H1 (cell line): Measurements from ENCODE around the gene MT1X. TPM values are rescaled to one million over a fixed set of nuclear protein-coding genes. Genes with fewer than 3 reads are reported as not detected.

Experiments used
- CTCF ChIA-PET: fragments of 300-600 bp; sonication (Branson Sonifier 250); formaldehyde crosslinking; loops from one replicate; lab custom pipeline; 2021; ENCODE audit not compliant: partially characterized antibody; lab: Charles Lee
- POLR2A ChIA-PET: fragments of 300-600 bp; sonication (Branson Sonifier 250); formaldehyde crosslinking; loops from one replicate; lab custom pipeline; 2021; ENCODE audit warnings: inconsistent platforms; ENCODE audit not compliant: partially characterized antibody; lab: Charles Lee
- DNase-seq, 2 experiments: peaks; one replicate each; pipeline versions ENCODE4 v3.0.0 to v3.0.0-alpha.2; 2010 to 2022; ENCODE audit warnings: low spot score in 2 of 2, low read depth in 1 of 2, mixed read lengths in 1 of 2
- FAIRE-seq: peaks from 2 replicates; lab custom pipeline; 2011; peaks lifted over from hg19 to GRCh38; lab: Jason Lieb, UNC
- H2AFZ ChIP-seq: 2 replicates; pipeline ENCODE4 v1.8.1; 2012; ENCODE audit warnings: low read length, inconsistent platforms
- H2AK5ac ChIP-seq: 2 replicates; pipeline ENCODE4 v1.6.1; 2013; ENCODE audit warnings: low read depth, low read length
- H2BK120ac ChIP-seq: replicated peaks from 2 replicates; pipeline ENCODE3; 2013; ENCODE audit warnings: low read depth, low read length, inconsistent platforms
- H2BK12ac ChIP-seq: 2 replicates; pipeline ENCODE4 v1.6.1; 2013; ENCODE audit warnings: low read depth, low read length
- H2BK15ac ChIP-seq: 2 replicates; pipeline ENCODE4 v1.6.1; 2013; ENCODE audit warnings: low read length
- H2BK20ac ChIP-seq: 2 replicates; pipeline ENCODE4 v1.6.1; 2013; ENCODE audit warnings: low read length
- H2BK5ac ChIP-seq: 2 replicates; pipeline ENCODE4 v1.6.1; 2013; ENCODE audit warnings: low read depth, low read length
- H3K14ac ChIP-seq: 2 replicates; pipeline ENCODE4 v1.6.1; 2013; ENCODE audit warnings: inconsistent platforms; ENCODE audit not compliant: insufficient read length
- H3K18ac ChIP-seq: 2 replicates; pipeline ENCODE4 v1.6.1; 2013; ENCODE audit warnings: low read length; ENCODE audit errors: extremely low read depth
- H3K23ac ChIP-seq: 2 replicates; pipeline ENCODE4 v1.6.1; 2013; ENCODE audit warnings: inconsistent platforms; ENCODE audit not compliant: insufficient read length
- H3K23me2 ChIP-seq: 2 replicates; pipeline ENCODE4 v1.6.1; 2013; ENCODE audit warnings: low read depth, low read length
- H3K27ac ChIP-seq: 2 replicates; pipeline ENCODE4 v1.6.1; 2011; ENCODE audit warnings: low read depth, low read length, inconsistent platforms
- H3K27me3 ChIP-seq, 4 experiments: replicated peaks in 1 of 4; 1 replicate in 1 of 4; 2 replicates in 3 of 4; pipeline versions ENCODE4 v1.6.1 to v1.8.1; 2011 to 2013; ENCODE audit warnings: low read length in 3 of 4, mild to moderate bottlenecking in 3 of 4, inconsistent platforms in 2 of 4, mixed read lengths in 2 of 4, moderate library complexity in 1 of 4; ENCODE audit not compliant: control insufficient read depth in 3 of 4, insufficient read depth in 3 of 4; ENCODE audit errors: extremely low read depth in 1 of 4
- H3K36me3 ChIP-seq, 4 experiments: 2 replicates each; pipeline versions ENCODE4 v1.6.1 to v1.8.1; 2011 to 2013; ENCODE audit warnings: mild to moderate bottlenecking in 4 of 4, low read length in 3 of 4, moderate library complexity in 2 of 4, control low read depth in 1 of 4, inconsistent platforms in 1 of 4; ENCODE audit not compliant: insufficient read depth in 4 of 4, control insufficient read depth in 2 of 4
- H3K4ac ChIP-seq: replicated peaks from 2 replicates; pipeline ENCODE3; 2013; ENCODE audit warnings: low read length, low read depth, mixed read lengths, inconsistent platforms; ENCODE audit not compliant: insufficient read length
- H3K4me1 ChIP-seq, 4 experiments: replicated peaks in 1 of 4; 1 replicate in 1 of 4; 2 replicates in 3 of 4; pipeline versions ENCODE4 v1.6.1 to v1.8.1; 2011 to 2013; ENCODE audit warnings: low read length in 3 of 4, inconsistent platforms in 2 of 4, mixed read lengths in 1 of 4; ENCODE audit not compliant: insufficient read depth in 4 of 4, control insufficient read depth in 3 of 4
- H3K4me2 ChIP-seq, 2 experiments: 2 replicates each; pipeline versions ENCODE4 v1.6.1 to v1.8.1; 2011 to 2013; ENCODE audit warnings: low read depth in 2 of 2, low read length in 2 of 2, control low read depth in 1 of 2, inconsistent platforms in 1 of 2, mild to moderate bottlenecking in 1 of 2; ENCODE audit not compliant: insufficient read depth in 1 of 2
- H3K4me3 ChIP-seq, 4 experiments: fragments of 200-600, 300-600 bp in 1 of 4; sonication (generic), shearing (Covaris generic), sonication (Bioruptor Twin) in 1 of 4; 2 replicates each; pipeline versions ENCODE4 v1.5.1 to v1.8.1; 2011 to 2016; ENCODE audit warnings: low read length in 4 of 4, low read depth in 3 of 4, control low read depth in 2 of 4, inconsistent platforms in 2 of 4, mild to moderate bottlenecking in 2 of 4, mixed read lengths in 1 of 4, moderate library complexity in 1 of 4; ENCODE audit not compliant: insufficient read depth in 2 of 4; ENCODE audit errors: extremely low read depth in 1 of 4
- H3K56ac ChIP-seq: replicated peaks from 2 replicates; pipeline ENCODE3; 2013; ENCODE audit warnings: low read depth, mild to moderate bottlenecking, mixed read lengths, low read length, inconsistent platforms; ENCODE audit not compliant: insufficient read length
- H3K79me1 ChIP-seq: 2 replicates; pipeline ENCODE4 v1.6.1; 2013; ENCODE audit warnings: low read depth, low read length, control low read depth
- H3K79me2 ChIP-seq, 2 experiments: 2 replicates each; pipeline versions ENCODE4 v1.6.1 to v1.8.1; 2012 to 2013; ENCODE audit warnings: low read length in 2 of 2, mild to moderate bottlenecking in 2 of 2, inconsistent platforms in 1 of 2; ENCODE audit not compliant: insufficient read depth in 2 of 2, control insufficient read depth in 1 of 2
- H3K9ac ChIP-seq, 4 experiments: replicated peaks in 1 of 4; 1 replicate in 1 of 4; 2 replicates in 3 of 4; pipeline versions ENCODE4 v1.6.1 to v1.8.1; 2011 to 2013; ENCODE audit warnings: low read depth in 3 of 4, low read length in 3 of 4, control low read depth in 2 of 4, mild to moderate bottlenecking in 2 of 4, moderate library complexity in 2 of 4, inconsistent platforms in 1 of 4; ENCODE audit errors: extremely low read depth in 1 of 4
- H3K9me3 ChIP-seq, 2 experiments: 2 replicates each; pipeline versions ENCODE4 v1.6.1 to v1.8.1; 2012 to 2013; ENCODE audit warnings: mild to moderate bottlenecking in 2 of 2, moderate library complexity in 2 of 2, control low read depth in 1 of 2, inconsistent platforms in 1 of 2, low read depth in 1 of 2, low read length in 1 of 2, mixed read lengths in 1 of 2; ENCODE audit not compliant: insufficient read depth in 2 of 2
- H4K20me1 ChIP-seq, 2 experiments: replicated peaks in 1 of 2; 2 replicates each; pipeline versions ENCODE3 to v1.8.1; 2011 to 2013; ENCODE audit warnings: inconsistent platforms in 2 of 2, low read length in 2 of 2, mild to moderate bottlenecking in 1 of 2; ENCODE audit not compliant: insufficient read depth in 2 of 2, control insufficient read depth in 1 of 2
- H4K5ac ChIP-seq: 2 replicates; pipeline ENCODE4 v1.6.1; 2013; ENCODE audit warnings: low read length, low read depth, mixed read lengths, inconsistent platforms; ENCODE audit not compliant: insufficient read length
- H4K8ac ChIP-seq: 2 replicates; pipeline ENCODE4 v1.8.0; 2013; ENCODE audit warnings: mild to moderate bottlenecking, moderate library complexity, low read length, inconsistent platforms; ENCODE audit not compliant: insufficient read depth; ENCODE audit errors: extremely low read depth
- H4K91ac ChIP-seq: replicated peaks from 2 replicates; pipeline ENCODE3; 2013; ENCODE audit warnings: low read length, mixed read lengths, inconsistent platforms; ENCODE audit not compliant: insufficient read length
- BRCA1 ChIP-seq: IDR thresholded peaks from 2 replicates; pipeline ENCODE4 v1.6.1; 2012; ENCODE audit warnings: low read depth, low read length, improper control_type of control experiment
- CBX5 ChIP-seq: fragments of 300-800, 300-1000 bp; sonication (generic); IDR thresholded peaks from 2 replicates; pipeline ENCODE4 v1.7.1; 2016; ENCODE audit warnings: antibody characterized with exemption, low read length, low read depth
- CEBPB ChIP-seq: IDR thresholded peaks from 2 replicates; pipeline ENCODE4 v1.6.1; 2012; ENCODE audit warnings: low read depth, low read length
- EP300 ChIP-seq, 2 experiments: IDR thresholded peaks; 1 replicate in 1 of 2; 2 replicates in 1 of 2; pipeline ENCODE4 v1.6.1; 2011 to 2012; ENCODE audit warnings: low read depth in 2 of 2, low read length in 2 of 2, mild to moderate bottlenecking in 2 of 2, borderline replicate concordance in 1 of 2, inconsistent platforms in 1 of 2, moderate library complexity in 1 of 2
- EZH2 ChIP-seq: fragments of 200-600 bp; sonication (generic); IDR thresholded peaks from 2 replicates; pipeline ENCODE4 v1.7.1; 2012; ENCODE audit warnings: low read depth, mild to moderate bottlenecking, moderate library complexity, low read length, inconsistent platforms; ENCODE audit not compliant: severe bottlenecking
- KDM5A ChIP-seq: fragments of 200-600 bp; IDR thresholded peaks from 2 replicates; pipeline ENCODE4 v1.7.1; 2012; ENCODE audit warnings: mild to moderate bottlenecking, low read length, inconsistent platforms, mixed read lengths
- MAFK ChIP-seq: IDR thresholded peaks from 2 replicates; pipeline ENCODE4 v1.6.1; 2012; ENCODE audit warnings: low read depth, mild to moderate bottlenecking, improper control_type of control experiment, low read length
- POLR2A ChIP-seq, 2 experiments: IDR thresholded peaks; 1 replicate in 1 of 2; 2 replicates in 1 of 2; pipeline ENCODE4 v1.6.1; 2011; ENCODE audit warnings: low read depth in 2 of 2, low read length in 2 of 2, mild to moderate bottlenecking in 2 of 2; ENCODE audit errors: control extremely low read depth in 1 of 2
- TBP ChIP-seq: IDR thresholded peaks from 2 replicates; pipeline ENCODE4 v1.6.1; 2011; ENCODE audit warnings: low read depth, low read length, improper control_type of control experiment
- TCF12 ChIP-seq: IDR thresholded peaks from 2 replicates; pipeline ENCODE4 v1.6.1; 2011; ENCODE audit warnings: low read depth, mild to moderate bottlenecking, low read length
- WGBS, 2 experiments: shearing (Covaris generic) in 1 of 2; methylation state at CpG; one replicate each; pipeline versions ENCODE4 v1.1.6 to v1.1.7; 2013 to 2015; ENCODE audit warnings: low lambda C conversion rate in 2 of 2, mixed read lengths in 2 of 2, inconsistent platforms in 1 of 2, low coverage in 1 of 2, missing lambda C conversion rate in 1 of 2; ENCODE audit not compliant: insufficient replicate concordance in 2 of 2, insufficient coverage in 1 of 2, insufficient read length in 1 of 2; ENCODE audit errors: extremely low coverage in 1 of 2, missing lambda C conversion rate in 1 of 2; 5-methylcytosine and 5-hydroxymethylcytosine counted together
- polyA plus RNA-seq, 7 experiments: library from polyadenylated mRNA; depleted of rRNA in 3 of 7; stranded (reverse) in 5 of 7; unstranded in 2 of 7; fragments of >200 nt in 5 of 7; fragments of 200-250 nt in 2 of 7; gene quantifications; 1 replicate in 5 of 7; 2 replicates in 1 of 7; 4 replicates in 1 of 7; pipeline versions ENCODE4 v1.2.1 to v1.2.3, GENCODE V29; 2011 to 2013; ENCODE audit warnings: missing spikeins in 2 of 7, mixed read lengths in 2 of 7
- total RNA-seq: library from RNA; stranded (reverse); fragmentation: NEBNext Ultra II Directional; extraction: Animal tissue kit (Norgen Biotek cat#: 25700); gene quantifications from 2 replicates; pipeline ENCODE4 v1.2.1, GENCODE V29; 2021
- TF ChIP-seq, protein P1 (sequence below), 3 experiments: IDR thresholded peaks; 1 replicate in 2 of 3; 2 replicates in 1 of 3; pipeline versions ENCODE4 v1.5.1 to v1.6.1; 2011; ENCODE audit warnings: low read length in 3 of 3, mild to moderate bottlenecking in 3 of 3, inconsistent platforms in 2 of 3, low read depth in 1 of 3, moderate library complexity in 1 of 3; ENCODE audit not compliant: insufficient read depth in 1 of 3; ENCODE audit errors: control extremely low read depth in 1 of 3

Gene MT1X
- total and polyA plus RNA-seq, 2 of the 8 experiments (the other 6 are each of a cell fraction or from before 2014, with no cell fraction given): 52.4 to 1,060 TPM

DNA sequence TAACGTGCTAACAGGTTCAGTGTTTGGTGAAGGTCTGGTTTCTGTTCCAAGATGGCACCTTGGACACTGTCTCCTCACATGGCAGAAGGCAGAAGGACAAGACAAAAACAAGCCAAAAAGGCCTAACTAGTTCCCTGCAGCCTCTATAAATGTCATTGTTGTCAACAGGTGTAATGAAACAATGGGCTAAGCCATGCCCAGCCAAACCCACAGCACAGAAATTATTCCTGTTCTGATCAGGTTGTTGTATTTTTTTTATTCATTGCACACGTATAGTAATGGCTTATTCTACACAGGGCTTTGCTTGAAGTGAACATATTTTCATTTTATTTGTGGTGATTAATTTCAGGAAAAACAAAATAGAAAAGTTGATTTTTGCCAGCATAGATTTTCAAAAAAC is 31.5 kb downstream of the MT1X start:
- 85% methylated on average over 2 of the region's 2 CpGs; no CpG with 5 or more reads in 1 of the 2 experiments for WGBS, 2 experiments
- no peak overlapping the region for H3K27ac ChIP-seq
- H4K5ac ChIP-seq: no peak overlapping the region
- ChIA-PET POLR2A (no interaction called here), CTCF (interaction anchor here (5.2 kb wide), 1 partner anchor 11 kb away, joined by 26 read pairs; no protein-coding TSS in a partner anchor)
- no peak overlapping the region for H3K9ac ChIP-seq
- no peak overlapping the region for H3K14ac ChIP-seq
- no peak overlapping the region for H3K56ac ChIP-seq
- H3K9me3 ChIP-seq: no peaks in the 10 kb centered on the region
- H2AK5ac ChIP-seq: no peak overlapping the region
- TF ChIP-seq CBX5: no peak
- TF ChIP-seq EZH2: no peak
- no peak for TF ChIP-seq TCF12
- TF ChIP-seq TBP: no peak
- TF ChIP-seq EP300 (IDR thresholded peaks at IDR 0.05; ENCODE audit: borderline replicate concordance in 1 of 2, low read depth in 2 of 2, low read length in 2 of 2): no peak
- TF ChIP-seq CEBPB: no peak
- no peak for TF ChIP-seq MAFK
- TF ChIP-seq, protein P1, sequence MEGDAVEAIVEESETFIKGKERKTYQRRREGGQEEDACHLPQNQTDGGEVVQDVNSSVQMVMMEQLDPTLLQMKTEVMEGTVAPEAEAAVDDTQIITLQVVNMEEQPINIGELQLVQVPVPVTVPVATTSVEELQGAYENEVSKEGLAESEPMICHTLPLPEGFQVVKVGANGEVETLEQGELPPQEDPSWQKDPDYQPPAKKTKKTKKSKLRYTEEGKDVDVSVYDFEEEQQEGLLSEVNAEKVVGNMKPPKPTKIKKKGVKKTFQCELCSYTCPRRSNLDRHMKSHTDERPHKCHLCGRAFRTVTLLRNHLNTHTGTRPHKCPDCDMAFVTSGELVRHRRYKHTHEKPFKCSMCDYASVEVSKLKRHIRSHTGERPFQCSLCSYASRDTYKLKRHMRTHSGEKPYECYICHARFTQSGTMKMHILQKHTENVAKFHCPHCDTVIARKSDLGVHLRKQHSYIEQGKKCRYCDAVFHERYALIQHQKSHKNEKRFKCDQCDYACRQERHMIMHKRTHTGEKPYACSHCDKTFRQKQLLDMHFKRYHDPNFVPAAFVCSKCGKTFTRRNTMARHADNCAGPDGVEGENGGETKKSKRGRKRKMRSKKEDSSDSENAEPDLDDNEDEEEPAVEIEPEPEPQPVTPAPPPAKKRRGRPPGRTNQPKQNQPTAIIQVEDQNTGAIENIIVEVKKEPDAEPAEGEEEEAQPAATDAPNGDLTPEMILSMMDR (IDR thresholded peaks at IDR 0.05; ENCODE audit: control extremely low read depth in 1 of 3, insufficient read depth in 1 of 3, low read depth in 1 of 3, low read length in 3 of 3): no peak
- no peak for TF ChIP-seq POLR2A (IDR thresholded peaks at IDR 0.05; ENCODE audit: control extremely low read depth in 1 of 2, low read depth in 2 of 2, low read length in 2 of 2)
- TF ChIP-seq KDM5A: no peak
- no peak for TF ChIP-seq BRCA1
- no peak overlapping the region for H2BK20ac ChIP-seq
- H3K79me2 ChIP-seq: no peaks in the 10 kb centered on the region
- H3K4me2 ChIP-seq: no peak overlapping the region
- DNase-seq (no peak), FAIRE-seq (no peak)
- H3K27me3 ChIP-seq: peaks cover 0 to 3% (median 0%) of the 10 kb centered on the region in 4 experiments; a peak in 1 of 7 replicates
- H4K8ac ChIP-seq: no peak overlapping the region
- no peak overlapping the region for H3K4me3 ChIP-seq
- H4K91ac ChIP-seq: no peak overlapping the region
- H2AFZ ChIP-seq: no peak overlapping the region
- H3K18ac ChIP-seq: no peak overlapping the region
- H2BK5ac ChIP-seq: no peak overlapping the region
- no peak overlapping the region for H3K23ac ChIP-seq
- H3K79me1 ChIP-seq: no peaks in the 10 kb centered on the region
- H3K36me3 ChIP-seq: no peaks in the 10 kb centered on the region
- no peak overlapping the region for H3K4ac ChIP-seq
- no peak overlapping the region for H2BK12ac ChIP-seq
- H2BK15ac ChIP-seq: no peak overlapping the region
- no peaks in the 10 kb centered on the region for H4K20me1 ChIP-seq
- no peaks in the 10 kb centered on the region for H3K4me1 ChIP-seq
- H3K23me2 ChIP-seq: no peaks in the 10 kb centered on the region
- no peak overlapping the region for H2BK120ac ChIP-seq
